SJSA1 (cell line): Measurements from ENCODE around the gene ZGLP1. TPM values are rescaled to one million over a fixed set of nuclear protein-coding genes. Genes with fewer than 3 reads are reported as not detected.

Source experiments
- DNase-seq, 2 experiments: peaks; one replicate each; pipeline ENCODE4 v3.0.0-alpha.2; 2015 to 2020; ENCODE audit warnings: low spot score in 2 of 2, low read depth in 1 of 2
- H3K27ac ChIP-seq: fragments of 250-450 bp; sonication (Bioruptor Pico); 2 replicates; pipeline ENCODE4 v1.5.1; 2020; ENCODE audit warnings: mild to moderate bottlenecking, moderate library complexity
- H3K27me3 ChIP-seq: fragments of 250-450 bp; sonication (Bioruptor Pico); replicated peaks from 2 replicates; pipeline ENCODE4 v1.5.1; 2020; ENCODE audit warnings: mild to moderate bottlenecking, moderate library complexity
- H3K36me3 ChIP-seq: fragments of 250-450 bp; sonication (Bioruptor Pico); 2 replicates; pipeline ENCODE4 v1.5.1; 2020; ENCODE audit warnings: mild to moderate bottlenecking
- H3K4me1 ChIP-seq: fragments of 250-450 bp; sonication (Bioruptor Pico); replicated peaks from 2 replicates; pipeline ENCODE4 v1.6.1; 2021; ENCODE audit warnings: mild to moderate bottlenecking
- H3K4me3 ChIP-seq: fragments of 250-450 bp; sonication (Bioruptor Pico); 2 replicates; pipeline ENCODE4 v1.5.1; 2020; ENCODE audit warnings: mild to moderate bottlenecking
- H3K9me3 ChIP-seq: fragments of 250-450 bp; sonication (Bioruptor Pico); replicated peaks from 2 replicates; pipeline ENCODE4 v1.5.1; 2020; ENCODE audit warnings: mild to moderate bottlenecking
- total RNA-seq: library from RNA; depleted of rRNA; stranded (reverse); fragments of >200 nt; shearing (Covaris generic); gene quantifications from 2 replicates; pipeline ENCODE4 v1.2.3, GENCODE V29; 2014

The ZGLP1 gene
- total RNA-seq, 1 experiment from 2014 or later: 1.2 TPM

DNA sequence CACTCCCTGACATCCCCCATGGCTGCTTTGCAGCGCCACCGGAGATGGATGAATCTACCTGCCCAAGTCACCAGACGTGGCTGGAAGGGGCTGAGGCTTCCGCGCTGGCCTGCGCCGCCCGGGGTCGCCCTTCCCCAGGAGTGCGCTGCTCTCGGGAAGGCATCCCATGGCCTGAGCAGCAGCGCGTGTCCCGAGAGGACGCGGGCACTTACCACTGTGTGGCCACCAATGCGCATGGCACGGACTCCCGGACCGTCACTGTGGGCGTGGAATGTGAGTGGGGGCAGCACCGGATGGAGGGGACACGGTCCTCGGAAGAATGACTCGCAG lies 15.3 kb downstream of the ZGLP1 start:
- Histone ChIP-seq H3K27me3 (peaks cover 28% of the 10 kb centered on the region), H3K4me1 (peaks cover 35% of the 10 kb centered on the region), H3K27ac (no peak overlapping the region), H3K9me3 (no peaks in the 10 kb centered on the region; the same call in none of the 2 replicates), H3K36me3 (no peaks in the 10 kb centered on the region), H3K4me3 (no peak overlapping the region)
- DNase-seq: no peak

GRCh38 chr19:10293637-10294367 lies 15.8 kb downstream of the ZGLP1 start:
- H3K27me3 ChIP-seq: peaks cover 30% of the 10 kb centered on the region
- H3K4me3 ChIP-seq: no peak overlapping the region
- H3K9me3 ChIP-seq: no peaks in the 10 kb centered on the region; the same call in none of the 2 replicates
- H3K4me1 ChIP-seq: peaks cover 40% of the 10 kb centered on the region
- DNase-seq: no peak
- no peaks in the 10 kb centered on the region for H3K36me3 ChIP-seq
- no peak overlapping the region for H3K27ac ChIP-seq

DNA sequence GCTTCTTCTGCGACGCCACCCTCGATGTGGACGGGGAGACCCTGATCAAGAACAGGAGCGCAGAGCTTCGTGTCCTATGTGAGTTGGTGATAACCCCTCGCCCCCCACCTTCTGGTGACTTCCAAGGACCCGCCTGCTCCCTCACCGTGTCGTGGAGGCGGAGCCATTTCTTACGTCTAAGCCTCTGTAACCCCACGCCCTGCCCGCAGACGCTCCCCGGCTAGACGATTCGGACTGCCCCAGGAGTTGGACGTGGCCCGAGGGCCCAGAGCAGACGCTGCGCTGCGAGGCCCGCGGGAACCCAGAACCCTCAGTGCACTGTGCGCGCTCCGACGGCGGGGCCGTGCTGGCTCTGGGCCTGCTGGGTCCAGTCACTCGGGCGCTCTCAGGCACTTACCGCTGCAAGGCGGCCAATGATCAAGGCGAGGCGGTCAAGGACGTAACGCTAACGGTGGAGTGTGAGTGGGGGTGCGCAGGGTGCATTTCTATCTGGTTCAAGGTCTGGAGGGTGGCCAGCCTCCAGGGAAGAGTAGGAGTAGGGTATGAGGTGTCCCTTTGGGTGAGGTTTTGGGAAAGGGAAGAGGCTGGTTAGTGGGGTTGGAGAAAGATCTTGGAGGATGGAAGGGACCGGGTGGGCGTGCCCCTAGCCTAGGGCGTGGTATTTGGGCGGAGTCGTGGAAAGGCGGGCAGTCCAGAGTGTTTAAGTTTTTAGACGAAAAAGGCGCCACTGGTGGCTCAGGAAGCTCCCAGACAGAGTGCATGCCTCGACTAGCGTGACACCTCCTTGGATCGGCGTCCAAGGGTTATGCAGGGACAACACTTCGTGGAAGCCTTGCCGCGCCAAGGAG lies 16.6 kb downstream of the ZGLP1 start:
- Histone ChIP-seq H3K36me3 (no peaks in the 10 kb centered on the region), H3K27ac (no peak overlapping the region), H3K9me3 (no peaks in the 10 kb centered on the region; the same call in none of the 2 replicates), H3K27me3 (peaks cover 30% of the 10 kb centered on the region), H3K4me3 (peak overlapping the region; percentile 36), H3K4me1 (peaks cover 42% of the 10 kb centered on the region)
- no peak for DNase-seq

DNA sequence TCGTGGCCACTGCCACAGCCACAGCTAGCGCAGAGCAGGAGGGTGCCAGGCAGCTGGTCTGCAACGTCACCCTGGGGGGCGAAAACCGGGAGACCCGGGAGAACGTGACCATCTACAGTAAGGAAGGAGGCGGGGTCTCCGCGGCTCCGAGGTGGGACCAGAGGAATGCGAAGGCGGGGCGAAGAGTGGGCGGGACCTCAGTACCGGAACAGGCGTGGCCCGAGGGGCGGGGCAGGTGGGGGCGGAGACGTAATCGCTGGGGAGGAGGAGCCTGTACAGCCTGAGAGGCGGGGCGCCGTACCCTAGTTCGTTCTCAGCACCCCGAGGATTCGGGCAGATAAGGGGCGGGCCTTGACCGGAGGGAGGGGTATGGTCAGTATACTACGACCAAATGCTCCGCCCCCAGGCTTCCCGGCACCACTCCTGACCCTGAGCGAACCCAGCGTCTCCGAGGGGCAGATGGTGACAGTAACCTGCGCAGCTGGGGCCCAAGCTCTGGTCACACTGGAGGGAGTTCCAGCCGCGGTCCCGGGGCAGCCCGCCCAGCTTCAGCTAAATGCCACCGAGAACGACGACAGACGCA lies 17.3 kb downstream of the ZGLP1 start:
- Histone ChIP-seq H3K27ac (no peak overlapping the region), H3K4me3 (peak overlapping the region; percentile 36), H3K27me3 (peaks cover 30% of the 10 kb centered on the region), H3K4me1 (peaks cover 42% of the 10 kb centered on the region), H3K9me3 (no peaks in the 10 kb centered on the region; the same call in none of the 2 replicates), H3K36me3 (no peaks in the 10 kb centered on the region)
- DNase-seq: peak; percentile 68 to 94

DNA sequence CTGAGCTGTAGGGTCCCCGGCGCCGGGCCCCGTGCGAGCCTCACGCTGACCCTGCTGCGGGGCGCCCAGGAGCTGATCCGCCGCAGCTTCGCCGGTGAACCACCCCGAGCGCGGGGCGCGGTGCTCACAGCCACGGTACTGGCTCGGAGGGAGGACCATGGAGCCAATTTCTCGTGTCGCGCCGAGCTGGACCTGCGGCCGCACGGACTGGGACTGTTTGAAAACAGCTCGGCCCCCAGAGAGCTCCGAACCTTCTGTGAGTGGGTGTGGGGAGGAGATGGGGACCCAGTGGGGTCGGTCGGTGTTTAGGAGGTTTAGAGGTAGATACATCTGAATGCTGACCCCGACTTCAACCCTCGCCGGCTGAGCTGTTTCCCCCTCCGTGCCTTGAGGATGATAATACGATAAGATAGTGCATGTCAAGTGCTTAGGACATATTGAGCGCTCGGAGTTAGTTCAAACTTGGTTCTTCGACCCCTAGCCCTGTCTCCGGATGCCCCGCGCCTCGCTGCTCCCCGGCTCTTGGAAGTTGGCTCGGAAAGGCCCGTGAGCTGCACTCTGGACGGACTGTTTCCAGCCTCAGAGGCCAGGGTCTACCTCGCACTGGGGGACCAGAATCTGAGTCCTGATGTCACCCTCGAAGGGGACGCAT lies 17.9 kb downstream of the ZGLP1 start:
- no peaks in the 10 kb centered on the region; the same call in none of the 2 replicates for H3K9me3 ChIP-seq
- peaks cover 30% of the 10 kb centered on the region for H3K27me3 ChIP-seq
- no peak overlapping the region for H3K27ac ChIP-seq
- H3K4me1 ChIP-seq: peaks cover 42% of the 10 kb centered on the region
- peak in 1 of 2 experiments; percentile 37 for DNase-seq
- H3K36me3 ChIP-seq: no peaks in the 10 kb centered on the region
- peak overlapping the region; percentile 36 for H3K4me3 ChIP-seq

DNA sequence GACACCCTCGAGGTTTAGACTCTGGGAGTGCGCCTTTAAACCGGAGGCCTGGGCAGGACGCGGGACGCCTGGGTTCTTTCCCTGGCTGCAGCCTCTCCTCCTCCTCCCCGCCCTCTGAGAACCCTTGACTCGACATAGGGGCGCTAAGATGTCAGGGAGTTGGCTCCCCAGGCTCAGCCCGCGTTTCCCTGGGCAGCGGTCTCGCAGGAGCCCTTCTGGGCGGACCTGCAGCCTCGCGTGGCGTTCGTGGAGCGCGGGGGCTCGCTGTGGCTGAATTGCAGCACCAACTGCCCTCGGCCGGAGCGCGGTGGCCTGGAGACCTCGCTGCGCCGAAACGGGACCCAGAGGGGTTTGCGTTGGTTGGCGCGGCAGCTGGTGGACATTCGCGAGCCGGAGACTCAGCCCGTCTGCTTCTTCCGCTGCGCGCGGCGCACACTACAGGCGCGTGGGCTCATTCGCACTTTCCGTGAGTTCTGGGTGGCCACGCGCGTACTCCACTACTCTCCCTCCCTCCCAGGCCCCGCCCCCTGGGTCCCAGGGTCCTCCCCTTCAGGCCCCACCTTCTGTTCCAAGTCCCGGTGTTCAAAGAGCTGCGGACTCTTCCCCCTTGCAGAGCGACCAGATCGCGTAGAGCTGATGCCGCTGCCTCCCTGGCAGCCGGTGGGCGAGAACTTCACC lies 18.6 kb downstream of the ZGLP1 start:
- Histone ChIP-seq H3K4me1 (peaks cover 42% of the 10 kb centered on the region), H3K4me3 (peak overlapping the region; percentile 36), H3K27ac (no peak overlapping the region), H3K36me3 (no peaks in the 10 kb centered on the region), H3K27me3 (peaks cover 30% of the 10 kb centered on the region), H3K9me3 (no peaks in the 10 kb centered on the region; the same call in none of the 2 replicates)
- peak in 1 of 2 experiments; percentile 35 for DNase-seq

GRCh38 chr19:10290357-10290875 lies 19.2 kb downstream of the ZGLP1 start:
- H3K27ac ChIP-seq: no peak overlapping the region
- H3K36me3 ChIP-seq: peaks cover under 1% of the 10 kb centered on the region
- H3K27me3 ChIP-seq: peaks cover 30% of the 10 kb centered on the region
- H3K9me3 ChIP-seq: no peaks in the 10 kb centered on the region; the same call in none of the 2 replicates
- H3K4me3 ChIP-seq: peak overlapping the region; percentile 36
- peaks cover 42% of the 10 kb centered on the region for H3K4me1 ChIP-seq
- no peak for DNase-seq

DNA sequence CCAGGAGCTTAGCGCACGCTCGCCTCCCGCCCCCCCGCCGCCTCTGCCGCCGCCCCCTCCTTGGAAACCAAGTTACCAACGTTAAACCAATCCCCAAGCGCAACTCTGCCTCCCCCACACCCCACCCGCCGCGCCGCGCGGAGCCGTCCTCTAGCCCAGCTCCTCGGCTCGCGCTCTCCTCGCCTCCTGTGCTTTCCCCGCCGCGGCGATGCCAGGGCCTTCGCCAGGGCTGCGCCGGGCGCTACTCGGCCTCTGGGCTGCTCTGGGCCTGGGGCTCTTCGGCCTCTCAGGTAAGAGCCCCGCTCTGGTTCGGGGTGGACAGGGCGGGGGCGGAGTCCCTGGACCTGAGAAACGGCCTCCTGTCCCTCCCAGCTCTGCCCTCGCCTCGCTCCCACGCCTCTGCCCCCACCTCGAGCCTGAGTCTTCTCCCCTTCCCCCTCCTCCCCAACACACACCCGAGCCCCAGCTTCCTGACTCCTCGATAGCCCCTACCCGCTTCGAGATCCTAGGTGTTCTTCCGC lies 19.7 kb downstream of the ZGLP1 start, which contains the start of gene ICAM5:
ICAM5 (plus strand) TSS at position 117 of the 521 bp plus-strand sequence; CDS start at position 209, 92 bp downstream.
- Histone ChIP-seq H3K4me3 (peak within 1 kb of the TSS; percentile 36), H3K27me3 (peaks cover 30% of the 10 kb centered on the region), H3K27ac (no peak within 1 kb of the TSS), H3K4me1 (peaks cover 42% of the 10 kb centered on the region), H3K9me3 (no peaks in the 10 kb centered on the region; the same call in none of the 2 replicates), H3K36me3 (peaks cover 6% of the 10 kb centered on the region)
- DNase-seq: no peak

DNA sequence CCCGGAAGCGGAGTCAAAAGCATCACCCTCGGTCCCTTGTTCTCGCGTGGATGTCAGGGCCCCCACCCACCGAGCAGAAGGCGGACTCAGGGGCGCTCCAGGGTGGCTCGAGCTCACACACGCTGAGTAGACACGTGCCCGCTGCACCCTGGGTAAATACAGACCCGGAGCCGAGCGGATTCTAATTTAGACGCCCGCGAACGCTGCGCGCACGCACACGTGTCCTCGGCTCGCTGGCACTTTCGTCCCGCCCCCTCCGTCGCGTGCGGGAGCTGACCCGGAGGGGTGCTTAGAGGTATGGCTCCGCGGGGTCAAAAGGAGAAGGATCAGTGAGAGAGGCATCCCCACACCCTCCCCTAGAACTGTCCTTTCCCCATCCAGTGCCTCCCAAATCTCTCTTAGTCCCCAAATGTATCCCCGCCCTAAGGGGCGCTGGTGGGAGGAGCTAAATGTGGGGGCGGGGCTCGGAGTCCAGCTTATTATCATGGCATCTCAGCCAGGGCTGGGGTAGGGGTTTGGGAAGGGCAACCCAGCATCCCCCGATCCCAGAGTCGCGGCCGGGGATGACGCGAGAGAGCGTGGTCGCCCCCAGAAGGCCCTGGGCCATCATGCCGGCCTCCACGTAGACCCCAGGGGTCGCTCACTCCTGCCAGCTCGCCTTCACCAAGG lies 20.3 kb downstream of the ZGLP1 start:
- H3K36me3 ChIP-seq: peaks cover 12% of the 10 kb centered on the region
- peak overlapping the region; percentile 35 for H3K4me3 ChIP-seq
- peaks cover 30% of the 10 kb centered on the region for H3K27me3 ChIP-seq
- H3K4me1 ChIP-seq: peaks cover 42% of the 10 kb centered on the region
- H3K9me3 ChIP-seq: no peaks in the 10 kb centered on the region; the same call in none of the 2 replicates
- peak in 1 of 2 experiments; percentile 52 for DNase-seq
- no peak overlapping the region for H3K27ac ChIP-seq

DNA sequence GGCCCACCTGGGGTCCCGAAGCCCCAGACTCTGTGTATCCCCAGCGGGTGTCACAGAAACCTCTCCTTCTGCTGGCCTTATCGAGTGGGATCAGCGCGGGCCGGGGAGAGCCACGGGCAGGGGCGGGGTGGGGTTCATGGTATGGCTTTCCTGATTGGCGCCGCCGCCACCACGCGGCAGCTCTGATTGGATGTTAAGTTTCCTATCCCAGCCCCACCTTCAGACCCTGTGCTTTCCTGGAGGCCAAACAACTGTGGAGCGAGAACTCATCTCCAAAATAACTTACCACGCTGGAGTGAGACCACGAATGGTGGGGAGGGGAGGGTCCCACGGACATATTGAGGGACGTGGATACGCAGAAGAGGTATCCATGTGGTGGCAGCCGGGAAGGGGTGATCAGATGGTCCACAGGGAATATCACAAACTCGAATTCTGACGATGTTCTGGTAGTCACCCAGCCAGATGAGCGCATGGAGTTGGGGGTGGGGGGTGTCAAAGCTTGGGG lies 20.9 kb downstream of the ZGLP1 start:
- H3K9me3 ChIP-seq: no peaks in the 10 kb centered on the region; the same call in 1 of the 2 replicates
- no peak overlapping the region for H3K27ac ChIP-seq
- peaks cover 15% of the 10 kb centered on the region for H3K36me3 ChIP-seq
- DNase-seq: no peak
- peak overlapping the region; percentile 35 for H3K4me3 ChIP-seq
- H3K27me3 ChIP-seq: peaks cover 30% of the 10 kb centered on the region
- peaks cover 42% of the 10 kb centered on the region for H3K4me1 ChIP-seq

DNA sequence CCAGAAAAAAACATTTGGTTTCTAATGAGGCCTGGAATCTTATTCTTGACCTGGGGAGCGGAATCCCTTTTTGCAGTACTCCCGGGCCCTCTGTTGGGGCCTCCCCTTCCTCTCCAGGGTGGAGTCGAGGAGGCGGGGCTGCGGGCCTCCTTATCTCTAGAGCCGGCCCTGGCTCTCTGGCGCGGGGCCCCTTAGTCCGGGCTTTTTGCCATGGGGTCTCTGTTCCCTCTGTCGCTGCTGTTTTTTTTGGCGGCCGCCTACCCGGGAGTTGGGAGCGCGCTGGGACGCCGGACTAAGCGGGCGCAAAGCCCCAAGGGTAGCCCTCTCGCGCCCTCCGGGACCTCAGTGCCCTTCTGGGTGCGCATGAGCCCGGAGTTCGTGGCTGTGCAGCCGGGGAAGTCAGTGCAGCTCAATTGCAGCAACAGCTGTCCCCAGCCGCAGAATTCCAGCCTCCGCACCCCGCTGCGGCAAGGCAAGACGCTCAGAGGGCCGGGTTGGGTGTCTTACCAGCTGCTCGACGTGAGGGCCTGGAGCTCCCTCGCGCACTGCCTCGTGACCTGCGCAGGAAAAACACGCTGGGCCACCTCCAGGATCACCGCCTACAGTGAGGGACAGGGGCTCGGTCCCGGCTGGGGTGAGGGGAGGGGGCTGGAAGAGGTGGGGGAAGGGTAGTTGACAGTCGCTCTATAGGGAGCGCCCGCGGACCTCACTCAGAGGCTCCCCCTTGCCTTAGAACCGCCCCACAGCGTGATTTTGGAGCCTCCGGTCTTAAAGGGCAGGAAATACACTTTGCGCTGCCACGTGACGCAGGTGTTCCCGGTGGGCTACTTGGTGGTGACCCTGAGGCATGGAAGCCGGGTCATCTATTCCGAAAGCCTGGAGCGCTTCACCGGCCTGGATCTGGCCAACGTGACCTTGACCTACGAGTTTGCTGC lies 22.5 kb downstream of the ZGLP1 start, which contains the start of gene ICAM4:
ICAM4 (plus strand) TSS at position 153 of the 935 bp plus-strand sequence; CDS start at position 211, 58 bp downstream.
- peaks cover 35% of the 10 kb centered on the region for H3K4me1 ChIP-seq
- no peaks in the 10 kb centered on the region for H3K9me3 ChIP-seq
- no peak within 1 kb of the TSS for H3K27ac ChIP-seq
- H3K4me3 ChIP-seq: no peak within 1 kb of the TSS
- peaks cover 29% of the 10 kb centered on the region for H3K27me3 ChIP-seq
- DNase-seq: no peak
- peaks cover 16% of the 10 kb centered on the region for H3K36me3 ChIP-seq
